Colonic mucosa (tissue), 4 donors: ENCODE results near the gene NELL2. TPM values are rescaled to one million over a fixed set of nuclear protein-coding genes. Genes with fewer than 3 reads are reported as not detected.

Source experiments
- DNase-seq: peaks from one replicate; pipeline ENCODE4 v3.0.0-alpha.2; 2020
- H3K27ac ChIP-seq: fragments of 200-600 bp; one replicate; pipeline ENCODE4 v1.8.0; 2021
- H3K27me3 ChIP-seq: fragments of 200-600 bp; one replicate; pipeline ENCODE4 v1.8.0; 2021
- H3K36me3 ChIP-seq: fragments of 200-600 bp; one replicate; pipeline ENCODE4 v1.8.0; 2021
- H3K4me1 ChIP-seq: fragments of 200-600 bp; one replicate; pipeline ENCODE4 v1.8.0; 2021; ENCODE audit warnings: mild to moderate bottlenecking
- H3K4me3 ChIP-seq: fragments of 200-600 bp; one replicate; pipeline ENCODE4 v1.8.0; 2021
- H3K9ac ChIP-seq, 2 donors: one replicate each; pipeline ENCODE4 v1.7.0; 2013; ENCODE audit warnings: control low read depth in 2 of 2, low read depth in 2 of 2, low read length in 2 of 2
- H3K9me3 ChIP-seq: fragments of 200-600 bp; one replicate; pipeline ENCODE4 v1.8.0; 2021
- intact Hi-C: fragments of 100-400 bp; cut with DNase I; formaldehyde crosslinking; loops from one replicate; pipeline ENCODE4 v1.14.1; 2022
- total RNA-seq, 2 donors: library from RNA; stranded (reverse); fragmentation: NEBNext Ultra II Directional in 1 of 2; extraction: Animal tissue kit (Norgen Biotek cat#: 25700) in 1 of 2; gene quantifications; one replicate each; pipeline ENCODE4 v1.2.1, GENCODE V29; 2021
- TF ChIP-seq, protein P1 (sequence below): fragments of 200-600 bp; IDR thresholded peaks from one replicate; pipeline ENCODE4 v1.8.0; 2022; ENCODE audit warnings: antibody characterized with exemption, mild to moderate bottlenecking
- donor health status: healthy.
- donor health status: DM: no; HTN: no; CAD: no.
- donor health status: DM: no; HTN: no; CAD: no.

NELL2 gene
- total RNA-seq, 2 donors from 2014 or later: 2.1 to 3.0 TPM

DNA sequence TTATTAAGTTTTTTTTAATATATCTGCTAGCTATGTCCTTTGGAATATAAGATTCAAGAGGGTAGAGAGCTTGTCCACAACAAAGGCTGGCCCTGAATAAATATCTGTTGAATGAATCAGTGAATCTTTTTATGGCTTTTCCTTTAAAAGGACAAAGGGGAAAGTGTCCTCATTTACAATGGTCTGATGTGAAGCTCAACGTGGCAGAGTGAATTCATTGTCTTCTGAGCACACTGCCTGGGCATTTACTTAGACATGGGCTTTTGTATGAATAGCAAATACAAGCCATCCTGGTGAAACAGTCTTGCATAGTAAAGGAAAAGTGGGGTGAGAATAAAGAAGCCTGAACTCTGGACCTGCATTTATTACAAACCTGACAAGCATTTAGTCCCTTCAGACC, 201.2 kb downstream of the NELL2 start:
- TF ChIP-seq, protein P1, sequence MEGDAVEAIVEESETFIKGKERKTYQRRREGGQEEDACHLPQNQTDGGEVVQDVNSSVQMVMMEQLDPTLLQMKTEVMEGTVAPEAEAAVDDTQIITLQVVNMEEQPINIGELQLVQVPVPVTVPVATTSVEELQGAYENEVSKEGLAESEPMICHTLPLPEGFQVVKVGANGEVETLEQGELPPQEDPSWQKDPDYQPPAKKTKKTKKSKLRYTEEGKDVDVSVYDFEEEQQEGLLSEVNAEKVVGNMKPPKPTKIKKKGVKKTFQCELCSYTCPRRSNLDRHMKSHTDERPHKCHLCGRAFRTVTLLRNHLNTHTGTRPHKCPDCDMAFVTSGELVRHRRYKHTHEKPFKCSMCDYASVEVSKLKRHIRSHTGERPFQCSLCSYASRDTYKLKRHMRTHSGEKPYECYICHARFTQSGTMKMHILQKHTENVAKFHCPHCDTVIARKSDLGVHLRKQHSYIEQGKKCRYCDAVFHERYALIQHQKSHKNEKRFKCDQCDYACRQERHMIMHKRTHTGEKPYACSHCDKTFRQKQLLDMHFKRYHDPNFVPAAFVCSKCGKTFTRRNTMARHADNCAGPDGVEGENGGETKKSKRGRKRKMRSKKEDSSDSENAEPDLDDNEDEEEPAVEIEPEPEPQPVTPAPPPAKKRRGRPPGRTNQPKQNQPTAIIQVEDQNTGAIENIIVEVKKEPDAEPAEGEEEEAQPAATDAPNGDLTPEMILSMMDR: no peak
- Histone ChIP-seq H3K9me3 (no peaks in the 10 kb centered on the region), H3K36me3 (no peaks in the 10 kb centered on the region), H3K27ac (no peak overlapping the region), H3K4me1 (no peaks in the 10 kb centered on the region), H3K4me3 (no peak overlapping the region), H3K9ac (no peak overlapping the region), H3K27me3 (no peaks in the 10 kb centered on the region)
- no peak for DNase-seq
- intact Hi-C loops: no loop called here

DNA sequence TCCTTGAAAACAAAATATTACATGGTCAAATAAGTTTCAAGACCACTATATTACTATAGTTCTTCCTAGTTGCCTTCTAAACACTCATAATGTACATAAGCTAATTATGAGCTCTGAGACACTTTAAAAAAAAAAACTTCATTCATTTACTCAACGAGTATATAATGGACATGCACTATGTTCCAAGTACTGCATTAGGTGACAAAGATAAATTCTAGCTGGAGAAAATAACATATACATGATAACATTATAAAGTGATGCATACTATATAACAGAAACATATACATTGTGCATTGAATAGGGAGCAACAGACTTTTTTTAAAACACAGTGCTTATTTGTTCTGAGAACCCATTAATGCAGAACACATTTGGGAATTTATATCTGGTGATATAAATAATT, 202.3 kb downstream of the NELL2 start:
- H3K27ac ChIP-seq: no peak overlapping the region
- H3K9ac ChIP-seq: no peak overlapping the region
- no peaks in the 10 kb centered on the region for H3K4me1 ChIP-seq
- TF ChIP-seq, protein P1: no peak
- intact Hi-C loops: no loop called here
- no peaks in the 10 kb centered on the region for H3K36me3 ChIP-seq
- H3K27me3 ChIP-seq: no peaks in the 10 kb centered on the region
- DNase-seq: no peak
- no peaks in the 10 kb centered on the region for H3K9me3 ChIP-seq
- H3K4me3 ChIP-seq: no peak overlapping the region

DNA sequence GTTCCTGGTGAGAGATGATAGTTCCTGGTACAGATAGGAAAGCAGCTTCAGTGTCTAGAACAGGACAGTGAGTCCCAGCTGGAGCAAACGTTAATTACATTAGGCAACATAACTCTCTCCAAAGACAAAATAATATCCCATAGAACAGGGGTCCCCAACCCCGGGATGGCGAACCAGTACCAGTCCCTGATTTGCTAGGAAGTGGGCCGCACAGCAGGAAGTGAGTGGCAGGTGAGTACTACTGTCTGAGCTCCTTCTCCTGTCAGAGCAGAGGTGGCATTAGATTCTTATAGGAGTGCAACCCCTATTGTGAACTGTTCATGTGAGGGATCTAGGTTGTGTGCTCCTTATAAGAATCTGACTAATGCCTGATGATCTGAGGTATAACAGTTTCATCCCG, 204.1 kb downstream of the NELL2 start:
- Histone ChIP-seq H3K9ac (no peak overlapping the region), H3K27me3 (no peaks in the 10 kb centered on the region), H3K9me3 (no peaks in the 10 kb centered on the region), H3K4me1 (no peaks in the 10 kb centered on the region), H3K27ac (no peak overlapping the region), H3K4me3 (no peak overlapping the region), H3K36me3 (no peaks in the 10 kb centered on the region)
- no peak for DNase-seq
- TF ChIP-seq, protein P1: no peak
- intact Hi-C loops: no loop called here

DNA sequence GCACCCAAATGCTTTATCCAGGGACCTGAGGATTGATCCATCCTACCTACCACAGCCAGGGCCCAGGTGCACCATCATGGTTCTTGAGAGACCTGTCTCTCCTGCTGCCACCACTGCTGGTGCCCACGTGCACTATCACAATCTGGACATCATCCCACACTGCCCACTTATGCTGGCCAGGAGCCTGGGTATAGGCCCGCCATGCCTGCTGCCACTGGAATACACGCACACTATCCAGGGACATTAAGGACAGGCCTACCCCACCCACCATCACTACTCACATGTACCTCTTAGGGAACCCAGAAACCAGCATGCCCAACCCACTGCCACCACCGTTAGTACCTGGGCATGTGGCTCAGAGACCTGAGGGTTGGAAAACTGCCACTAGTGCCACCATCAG, 207.7 kb downstream of the NELL2 start:
- H3K4me3 ChIP-seq: no peak overlapping the region
- H3K27ac ChIP-seq: no peak overlapping the region
- intact Hi-C loops: no loop called here
- no peaks in the 10 kb centered on the region for H3K36me3 ChIP-seq
- no peaks in the 10 kb centered on the region for H3K4me1 ChIP-seq
- TF ChIP-seq, protein P1: no peak
- no peak overlapping the region for H3K9ac ChIP-seq
- no peaks in the 10 kb centered on the region for H3K9me3 ChIP-seq
- DNase-seq: no peak
- no peaks in the 10 kb centered on the region for H3K27me3 ChIP-seq

DNA sequence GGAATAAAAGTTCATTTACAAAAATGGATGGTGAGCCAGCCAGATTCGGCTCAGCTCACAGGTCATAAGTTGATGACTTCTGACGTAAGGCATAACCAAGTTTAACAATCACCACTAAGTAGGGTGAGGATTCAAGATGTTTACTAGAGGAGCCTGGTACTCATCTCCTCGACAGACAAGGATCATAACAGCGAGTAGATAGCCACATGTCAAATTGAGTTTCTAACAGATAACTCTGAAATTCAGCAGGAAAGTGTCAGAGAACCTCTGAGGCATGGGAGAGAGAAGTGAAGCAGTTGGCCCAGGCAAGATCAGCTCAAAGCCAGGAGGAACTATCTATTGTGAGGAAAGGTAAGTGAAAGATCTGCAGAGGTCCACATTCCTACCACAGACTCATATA, 208.7 kb downstream of the NELL2 start:
- no peak for DNase-seq
- Histone ChIP-seq H3K9ac (no peak overlapping the region), H3K4me1 (no peaks in the 10 kb centered on the region), H3K27ac (no peak overlapping the region), H3K9me3 (no peaks in the 10 kb centered on the region), H3K27me3 (no peaks in the 10 kb centered on the region), H3K36me3 (no peaks in the 10 kb centered on the region), H3K4me3 (no peak overlapping the region)
- intact Hi-C loops: no loop called here
- TF ChIP-seq, protein P1: no peak

DNA sequence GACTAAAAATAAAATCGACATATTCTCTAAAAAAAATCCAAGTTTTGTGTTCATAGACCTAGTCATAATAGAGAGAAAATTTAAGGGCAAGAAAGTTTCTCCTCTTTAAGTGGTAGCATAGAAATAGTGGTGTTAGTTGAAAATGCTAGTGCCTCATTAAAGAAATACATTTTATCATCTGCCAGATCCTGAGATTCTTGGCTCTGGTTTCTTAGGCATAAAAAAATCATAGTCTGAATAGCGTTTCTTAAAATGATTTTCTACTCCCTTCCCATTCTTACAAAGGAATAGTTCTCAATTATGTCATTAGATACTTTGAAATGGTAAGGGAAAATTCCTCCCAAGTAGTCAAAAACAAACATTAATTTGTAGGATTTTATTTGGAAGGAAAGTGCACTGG, 212.8 kb downstream of the NELL2 start:
- no peaks in the 10 kb centered on the region for H3K36me3 ChIP-seq
- no peak overlapping the region for H3K27ac ChIP-seq
- TF ChIP-seq, protein P1: no peak
- H3K9me3 ChIP-seq: no peaks in the 10 kb centered on the region
- H3K9ac ChIP-seq: no peak overlapping the region
- no peaks in the 10 kb centered on the region for H3K27me3 ChIP-seq
- DNase-seq: no peak
- H3K4me1 ChIP-seq: no peaks in the 10 kb centered on the region
- intact Hi-C loops: no loop called here
- H3K4me3 ChIP-seq: no peak overlapping the region
